HPDE6-E6E7 (cell line): Measurements from ENCODE around the gene CROCC2.

Source experiments
- DNase-seq: peaks from one replicate; pipeline ENCODE4 v3.0.0; 2011; ENCODE audit warnings: missing footprints; ENCODE audit errors: extremely low spot score

CROCC2 gene

GRCh38 chr2:240987588-240987987 lies 81.5 kb downstream of the CROCC2 start:
- DNase-seq: no peak

- no peak for DNase-seq
Measured at GRCh38 chr2:240988146-240988545, 82.0 kb downstream of the CROCC2 start.

DNA sequence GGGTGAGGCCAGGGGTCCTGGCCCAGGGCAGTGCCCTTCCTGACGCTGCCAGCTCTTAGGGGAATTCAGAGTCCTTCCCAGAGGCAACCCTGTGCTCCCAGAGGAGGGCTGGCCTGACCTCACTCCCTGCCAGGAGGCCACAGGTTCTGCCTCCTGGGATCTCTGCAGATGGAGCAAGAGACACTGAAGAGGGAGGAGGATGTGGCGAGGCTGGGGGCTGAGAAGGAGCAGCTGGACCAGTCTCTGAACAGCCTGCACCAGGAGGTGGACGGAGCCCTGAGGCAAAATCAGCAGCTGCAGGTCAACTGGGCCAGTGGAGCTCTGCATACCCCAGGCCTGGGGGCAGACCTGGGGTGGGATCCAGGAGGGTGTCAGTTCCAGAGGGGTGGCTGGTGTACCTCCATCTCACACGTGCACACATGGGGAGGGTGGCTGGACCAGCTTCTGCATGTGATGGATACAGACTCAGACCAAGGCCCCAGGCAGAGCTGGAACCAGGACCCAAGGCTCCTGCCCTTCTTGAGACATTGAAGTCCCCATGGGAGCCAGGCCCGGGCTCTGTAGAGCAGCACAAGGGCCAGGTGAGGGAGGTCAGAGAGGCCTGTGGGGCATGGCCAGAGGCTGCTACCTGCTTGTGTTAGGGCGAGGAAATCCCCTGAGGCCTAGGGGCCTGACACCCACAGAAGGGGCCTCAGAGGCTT lies 82.6 kb downstream of the CROCC2 start:
- DNase-seq: no peak

GRCh38 chr2:240989451-240990265 lies 83.5 kb downstream of the CROCC2 start:
- DNase-seq: no peak

DNA sequence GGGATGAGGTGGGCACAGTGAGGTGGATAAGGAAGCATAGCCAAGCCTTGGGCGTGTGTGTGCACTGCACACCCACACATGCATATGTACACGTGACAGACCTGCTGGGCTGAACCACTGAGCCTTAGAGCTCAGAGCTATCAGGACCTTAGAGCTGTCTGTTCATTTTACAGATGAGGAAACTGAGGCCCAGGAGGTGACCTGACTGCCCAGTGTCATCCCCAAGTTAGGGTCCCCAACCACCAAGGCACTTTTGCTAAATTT lies 84.1 kb downstream of the CROCC2 start:
- no peak for DNase-seq

- DNase-seq: no peak
Measured at GRCh38 chr2:240990726-240991377, 84.7 kb downstream of the CROCC2 start.

- DNase-seq: peak; percentile 71
Measured at GRCh38 chr2:240991378-240992263, 85.5 kb downstream of the CROCC2 start.

DNA sequence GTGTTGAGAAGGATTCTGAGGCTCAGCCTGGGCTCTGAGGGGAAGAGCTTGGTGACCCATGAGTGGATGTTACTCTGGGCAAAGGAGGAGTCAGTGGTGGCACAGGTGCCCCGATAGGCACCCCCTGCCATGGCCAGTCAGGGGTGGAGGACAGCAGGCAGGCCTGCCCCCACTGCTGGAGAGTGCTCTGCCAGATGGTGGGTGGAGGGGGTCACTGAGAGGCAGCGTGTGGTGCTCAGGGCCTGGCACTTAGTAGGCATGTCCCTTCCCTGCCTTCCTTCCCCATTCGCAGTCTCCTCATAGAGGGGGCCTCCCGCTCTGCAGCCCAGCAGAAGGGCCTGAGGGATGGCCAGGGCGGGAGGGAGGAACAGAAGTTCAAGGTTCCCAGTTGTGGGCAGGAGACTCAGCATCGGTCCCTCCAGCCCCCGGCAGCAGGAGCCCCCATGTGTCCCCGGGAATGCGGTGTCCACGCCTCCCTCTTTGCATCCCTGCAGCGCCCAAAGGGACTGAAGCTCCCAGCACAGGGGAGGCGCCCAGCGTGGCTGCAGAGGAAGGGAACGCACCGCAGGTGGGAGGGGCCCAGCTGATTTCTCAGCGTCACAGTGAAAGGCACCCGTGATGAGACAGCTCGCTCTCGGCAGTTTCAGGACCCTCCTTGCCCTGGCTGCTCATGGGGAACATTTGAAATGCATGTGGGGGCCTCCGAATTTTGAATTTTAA lies 86.6 kb downstream of the CROCC2 start:
- DNase-seq: no peak

- no peak for DNase-seq
Measured at GRCh38 chr2:240993446-240994170, 87.5 kb downstream of the CROCC2 start.

GRCh38 chr2:240994171-240994896 lies 88.2 kb downstream of the CROCC2 start:
- DNase-seq: no peak

GRCh38 chr2:240995041-240996021 lies 89.2 kb downstream of the CROCC2 start:
- DNase-seq: no peak

- DNase-seq: no peak
Measured at GRCh38 chr2:240996161-240996833, 90.2 kb downstream of the CROCC2 start.

GRCh38 chr2:240996834-240997140 lies 90.7 kb downstream of the CROCC2 start:
- no peak for DNase-seq

GRCh38 chr2:240997141-240997855 lies 91.2 kb downstream of the CROCC2 start:
- no peak for DNase-seq

DNA sequence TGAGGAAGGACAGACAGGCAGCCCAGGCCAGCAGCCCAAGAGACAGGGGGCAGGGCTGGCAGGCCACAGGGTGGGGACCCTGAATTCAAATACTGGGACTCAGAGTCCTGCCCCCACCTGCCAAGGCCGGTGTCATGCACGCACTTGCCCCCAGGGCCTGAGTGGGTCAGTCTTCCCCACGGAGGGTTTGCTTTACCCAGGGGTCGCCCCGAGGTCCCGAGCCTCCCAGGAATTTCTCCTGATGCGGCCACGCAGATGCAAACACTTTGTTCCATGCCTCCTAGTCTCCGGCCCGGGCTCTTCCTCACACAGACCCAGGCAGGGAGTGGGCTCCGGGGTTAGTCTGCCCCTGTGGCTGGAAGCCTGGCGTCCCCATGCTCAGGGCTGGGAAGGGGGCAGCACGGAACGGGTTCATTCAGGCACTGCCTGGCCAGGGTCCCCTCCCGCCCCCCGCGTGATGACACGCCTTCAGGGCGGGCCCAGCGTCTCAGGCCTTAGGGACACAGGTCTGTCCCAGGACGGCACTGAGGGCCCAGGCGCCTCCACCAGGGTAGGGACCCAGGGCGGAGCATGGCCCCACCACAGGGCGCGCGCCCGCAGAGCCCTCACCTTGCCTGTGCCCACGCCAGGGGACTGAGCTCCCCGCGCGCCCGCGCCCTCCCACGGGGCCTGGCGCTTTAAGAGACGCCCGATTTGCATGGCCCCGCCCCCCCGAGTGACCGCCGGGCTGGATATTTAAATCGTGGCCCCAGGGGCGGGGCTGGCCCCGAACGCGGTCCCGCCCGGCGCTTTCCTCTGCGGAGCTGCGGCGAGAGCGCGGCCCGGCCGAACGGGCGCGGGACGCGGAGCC lies 91.9 kb downstream of the CROCC2 start, which contains the start of gene SNED1:
Gene SNED1 (plus strand): TSS at position 763 of the 850 bp plus-strand sequence. CDS start 220 bp downstream, outside the sequence.
- peak; percentile 61 for DNase-seq

GRCh38 chr2:240998706-240998994 lies 92.5 kb downstream of the CROCC2 start:
- DNase-seq: no peak
